ENCODE data around the gene RRBP1. TPM values are rescaled to one million over a fixed set of nuclear protein-coding genes. Genes with fewer than 3 reads are reported as not detected.

RRBP1 gene
- total RNA-seq, 2 donors from 2014 or later, result 113 to 134 TPM

DNA sequence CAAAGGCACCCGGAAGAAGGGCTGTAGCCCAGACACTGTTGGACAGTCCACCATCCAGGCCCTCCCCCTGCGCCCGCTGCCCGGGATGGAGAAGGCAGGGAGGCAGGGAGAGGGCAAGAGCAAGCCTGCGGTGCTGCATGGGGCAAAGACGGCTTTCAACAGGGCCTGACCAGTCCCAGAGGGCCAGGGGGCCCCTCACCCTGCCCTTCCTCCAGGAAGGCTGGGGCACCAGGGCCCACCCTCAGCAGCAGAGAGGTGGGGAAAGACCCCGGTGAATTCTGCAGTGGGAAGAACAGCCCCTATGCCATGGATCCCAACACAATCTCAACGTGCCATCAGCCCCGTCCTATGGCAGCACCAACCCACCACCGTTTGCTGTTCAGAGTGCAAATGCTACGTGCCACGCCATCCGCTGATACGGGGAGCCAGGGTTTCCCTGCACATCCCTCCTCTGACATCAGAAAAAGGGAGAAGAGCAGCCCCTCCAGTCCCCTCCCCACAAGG, 41.1 kb downstream of the RRBP1 start:
- no peak overlapping the region for H3K27ac Mint-ChIP-seq
- DNase-seq (ENCODE audit: low spot score), result no peak
- H3K9me3 Mint-ChIP-seq, result no peaks in the 10 kb centered on the region
- no peak overlapping the region for H3K4me3 Mint-ChIP-seq
- no peaks in the 10 kb centered on the region for H3K27me3 Mint-ChIP-seq
- H3K36me3 Mint-ChIP-seq, result no peaks in the 10 kb centered on the region
- no peak for ATAC-seq
- H3K4me1 Mint-ChIP-seq (ENCODE audit: low read depth in 2 of 2), result peaks cover 0 to 3% of the 10 kb centered on the region in 2 donors

DNA sequence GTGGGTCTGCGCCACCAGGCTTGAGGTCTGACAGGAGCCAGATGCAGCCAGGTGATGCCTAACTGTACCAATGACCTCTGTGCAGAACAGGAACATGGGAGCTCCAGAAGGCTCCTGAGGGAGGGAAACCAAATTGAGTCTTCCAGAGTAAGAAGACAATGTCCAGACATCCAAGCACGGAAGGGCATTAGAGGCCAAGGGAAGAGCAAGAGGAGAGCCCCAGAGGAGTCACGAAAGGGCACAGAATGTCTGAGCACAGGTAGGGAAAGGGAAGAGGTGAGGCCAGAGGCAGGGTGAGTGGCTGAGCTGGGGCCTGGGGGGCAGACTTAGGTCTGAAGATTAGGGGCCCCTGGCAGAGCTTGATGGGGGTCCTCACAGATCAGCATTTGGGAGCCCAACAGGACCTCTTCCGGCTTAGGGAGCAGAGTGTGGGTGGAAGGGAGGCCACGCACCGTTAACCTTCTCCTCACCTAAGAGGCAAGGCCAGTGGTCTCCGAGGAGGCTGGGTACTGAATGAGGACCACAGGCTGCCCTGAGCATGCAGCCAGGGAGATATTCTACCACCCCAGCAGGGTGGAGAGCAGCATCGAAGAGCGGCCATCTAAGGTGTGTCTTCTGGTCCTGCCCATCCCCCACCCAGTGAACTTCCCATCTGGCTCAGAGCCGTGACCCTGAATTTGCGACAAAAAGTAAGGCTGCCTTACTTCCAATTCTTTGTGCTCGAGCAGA, 41.7 kb downstream of the RRBP1 start:
- DNase-seq (ENCODE audit: low spot score) (no peak), ATAC-seq (no peak)
- no peaks in the 10 kb centered on the region for H3K9me3 Mint-ChIP-seq
- H3K36me3 Mint-ChIP-seq, result no peaks in the 10 kb centered on the region
- no peaks in the 10 kb centered on the region for H3K27me3 Mint-ChIP-seq
- H3K27ac Mint-ChIP-seq, result no peak overlapping the region
- peaks cover 0 to 3% of the 10 kb centered on the region in 2 donors for H3K4me1 Mint-ChIP-seq (ENCODE audit: low read depth in 2 of 2)
- no peak overlapping the region for H3K4me3 Mint-ChIP-seq

DNA sequence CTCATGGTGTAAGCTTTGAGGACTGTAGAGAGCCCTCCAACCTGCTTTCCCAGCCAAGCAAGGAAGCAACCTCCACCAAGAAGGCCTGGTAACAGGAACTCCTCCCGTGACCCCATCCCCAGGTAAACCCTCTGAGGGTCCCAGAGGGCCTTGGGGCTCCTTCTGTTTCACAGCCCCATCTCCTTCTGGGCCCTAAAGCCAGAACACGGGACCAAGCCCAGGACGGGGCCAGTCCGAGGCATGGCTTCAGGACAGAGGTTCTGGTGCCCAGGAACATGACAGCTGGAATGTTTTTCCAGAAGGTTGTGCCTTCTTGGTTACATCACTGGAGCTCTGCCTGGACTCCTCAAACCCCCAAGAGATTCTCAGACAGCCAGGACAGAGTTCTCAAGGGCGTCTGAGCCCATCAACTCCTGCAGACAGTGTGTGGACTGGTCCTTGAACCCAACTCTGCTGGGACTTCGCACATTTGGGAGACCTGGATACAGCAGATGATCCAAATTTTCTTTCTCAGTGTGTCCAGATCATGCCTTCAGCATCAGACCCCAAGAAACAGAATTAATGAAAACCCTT, 43.1 kb downstream of the RRBP1 start:
- no peaks in the 10 kb centered on the region for H3K9me3 Mint-ChIP-seq
- DNase-seq (ENCODE audit: low spot score) (no peak), ATAC-seq (no peak)
- no peak overlapping the region for H3K27ac Mint-ChIP-seq
- peaks cover 0 to 3% of the 10 kb centered on the region in 2 donors for H3K4me1 Mint-ChIP-seq (ENCODE audit: low read depth in 2 of 2)
- H3K36me3 Mint-ChIP-seq, result no peaks in the 10 kb centered on the region
- no peak overlapping the region for H3K4me3 Mint-ChIP-seq
- no peaks in the 10 kb centered on the region for H3K27me3 Mint-ChIP-seq

DNA sequence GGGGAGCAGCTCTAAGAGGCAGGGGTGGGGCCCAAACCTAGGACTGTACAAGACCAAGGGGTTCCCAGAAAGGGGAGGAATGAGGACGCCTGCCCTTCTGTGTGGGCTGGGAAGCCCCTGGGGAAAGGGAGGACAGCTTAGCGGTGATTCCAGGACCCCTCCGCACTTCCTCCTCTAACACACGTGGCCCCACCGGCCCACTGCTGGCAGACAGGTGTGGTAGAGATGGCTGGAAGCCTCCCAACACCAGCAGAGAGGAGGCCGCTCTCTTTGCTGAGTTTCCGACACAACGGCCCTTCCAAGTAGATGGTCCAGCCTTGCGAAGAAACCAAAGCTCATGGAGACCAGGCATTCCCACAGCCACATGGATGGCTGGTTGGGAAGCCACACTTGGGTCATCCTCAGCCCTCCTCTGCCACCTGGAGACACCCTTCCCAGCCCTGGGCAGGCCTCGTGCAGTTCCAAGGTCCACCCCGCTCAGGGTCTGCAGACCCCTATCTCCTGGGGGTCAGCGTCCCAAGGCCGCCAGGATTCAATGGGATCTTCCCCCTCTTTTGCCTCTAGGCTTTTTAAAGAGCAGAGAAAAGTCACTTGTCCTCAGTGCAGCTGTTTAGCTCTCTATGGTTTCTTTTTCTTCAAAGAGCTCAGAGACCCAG, 43.9 kb downstream of the RRBP1 start:
- no peak for DNase-seq (ENCODE audit: low spot score)
- no peak overlapping the region for H3K27ac Mint-ChIP-seq
- H3K4me1 Mint-ChIP-seq (ENCODE audit: low read depth in 2 of 2), result peaks cover 0 to 5% of the 10 kb centered on the region in 2 donors
- no peaks in the 10 kb centered on the region for H3K36me3 Mint-ChIP-seq
- H3K9me3 Mint-ChIP-seq, result no peaks in the 10 kb centered on the region
- no peak for ATAC-seq
- no peaks in the 10 kb centered on the region for H3K27me3 Mint-ChIP-seq
- no peak overlapping the region for H3K4me3 Mint-ChIP-seq

DNA sequence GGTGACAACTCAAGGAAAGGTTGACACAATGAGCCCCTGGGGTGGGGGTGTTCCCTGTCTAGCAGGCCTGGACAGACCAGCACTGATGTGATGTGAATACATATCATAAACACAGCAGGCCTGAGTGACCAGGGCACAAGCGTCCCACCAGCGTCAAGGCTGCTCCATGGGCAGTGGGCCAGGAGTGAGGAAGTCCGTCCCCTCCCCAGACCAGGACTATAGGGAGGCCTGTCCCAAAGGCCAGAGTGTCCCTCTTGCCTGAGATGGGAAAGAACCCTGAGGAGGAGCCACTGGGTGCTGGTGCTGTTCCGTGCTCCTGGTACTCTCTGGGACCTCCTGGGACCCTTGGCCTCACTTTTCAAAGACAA, 44.6 kb downstream of the RRBP1 start:
- H3K36me3 Mint-ChIP-seq, result no peaks in the 10 kb centered on the region
- no peaks in the 10 kb centered on the region for H3K27me3 Mint-ChIP-seq
- H3K4me1 Mint-ChIP-seq (ENCODE audit: low read depth in 2 of 2), result peaks cover 0 to 5% of the 10 kb centered on the region in 2 donors
- no peaks in the 10 kb centered on the region for H3K9me3 Mint-ChIP-seq
- no peak overlapping the region for H3K27ac Mint-ChIP-seq
- DNase-seq (ENCODE audit: low spot score), result no peak
- ATAC-seq, result no peak
- H3K4me3 Mint-ChIP-seq, result no peak overlapping the region

DNA sequence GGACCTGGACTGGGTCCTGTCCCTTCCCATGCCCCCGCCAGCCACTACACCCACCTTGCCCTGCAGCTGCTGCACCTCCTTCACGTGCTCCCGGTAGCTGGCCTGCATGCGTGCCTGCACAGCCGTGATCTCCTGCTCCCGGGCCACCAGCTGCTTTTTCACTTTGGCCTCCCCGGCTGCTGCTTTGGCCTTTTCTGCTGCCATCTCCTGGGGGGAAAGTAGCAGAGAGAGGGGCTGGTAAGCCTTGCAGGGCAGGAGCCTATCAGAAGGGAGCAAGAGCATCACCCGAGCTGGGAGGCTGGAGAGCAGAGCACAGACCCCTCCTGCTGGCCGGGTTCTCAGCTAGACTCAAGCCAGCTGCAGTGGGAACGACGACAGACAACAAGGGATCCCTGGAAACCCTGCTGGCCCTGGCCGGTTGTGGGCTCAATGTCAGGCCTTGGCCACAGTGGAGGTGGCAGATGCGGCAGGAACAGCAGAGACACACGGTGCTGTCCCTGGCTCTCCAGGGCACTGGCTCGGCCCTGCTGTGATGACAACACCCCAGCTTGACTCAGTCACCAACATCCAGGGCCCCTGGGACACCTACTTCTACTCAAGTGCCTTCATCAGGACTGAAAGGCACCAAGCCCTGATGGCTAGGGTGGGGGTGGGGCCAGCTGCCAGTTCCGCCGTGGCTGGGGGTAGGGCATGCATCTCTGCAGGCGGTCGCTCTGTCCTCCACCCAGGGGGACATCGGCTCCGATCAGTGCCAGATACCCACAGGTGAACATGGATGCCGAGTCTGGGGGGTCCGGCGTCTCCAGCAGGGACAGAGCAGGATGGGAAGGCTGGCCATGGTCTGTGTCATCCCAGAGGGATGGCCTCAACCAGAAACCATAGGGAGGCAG, 45.3 kb downstream of the RRBP1 start:
- no peak overlapping the region for H3K4me3 Mint-ChIP-seq
- ATAC-seq (no peak), DNase-seq (ENCODE audit: low spot score) (no peak)
- H3K27ac Mint-ChIP-seq, result no peak overlapping the region
- H3K27me3 Mint-ChIP-seq, result no peaks in the 10 kb centered on the region
- no peaks in the 10 kb centered on the region for H3K9me3 Mint-ChIP-seq
- H3K4me1 Mint-ChIP-seq (ENCODE audit: low read depth in 2 of 2), result peaks cover 0 to 5% of the 10 kb centered on the region in 2 donors
- no peaks in the 10 kb centered on the region for H3K36me3 Mint-ChIP-seq

DNA sequence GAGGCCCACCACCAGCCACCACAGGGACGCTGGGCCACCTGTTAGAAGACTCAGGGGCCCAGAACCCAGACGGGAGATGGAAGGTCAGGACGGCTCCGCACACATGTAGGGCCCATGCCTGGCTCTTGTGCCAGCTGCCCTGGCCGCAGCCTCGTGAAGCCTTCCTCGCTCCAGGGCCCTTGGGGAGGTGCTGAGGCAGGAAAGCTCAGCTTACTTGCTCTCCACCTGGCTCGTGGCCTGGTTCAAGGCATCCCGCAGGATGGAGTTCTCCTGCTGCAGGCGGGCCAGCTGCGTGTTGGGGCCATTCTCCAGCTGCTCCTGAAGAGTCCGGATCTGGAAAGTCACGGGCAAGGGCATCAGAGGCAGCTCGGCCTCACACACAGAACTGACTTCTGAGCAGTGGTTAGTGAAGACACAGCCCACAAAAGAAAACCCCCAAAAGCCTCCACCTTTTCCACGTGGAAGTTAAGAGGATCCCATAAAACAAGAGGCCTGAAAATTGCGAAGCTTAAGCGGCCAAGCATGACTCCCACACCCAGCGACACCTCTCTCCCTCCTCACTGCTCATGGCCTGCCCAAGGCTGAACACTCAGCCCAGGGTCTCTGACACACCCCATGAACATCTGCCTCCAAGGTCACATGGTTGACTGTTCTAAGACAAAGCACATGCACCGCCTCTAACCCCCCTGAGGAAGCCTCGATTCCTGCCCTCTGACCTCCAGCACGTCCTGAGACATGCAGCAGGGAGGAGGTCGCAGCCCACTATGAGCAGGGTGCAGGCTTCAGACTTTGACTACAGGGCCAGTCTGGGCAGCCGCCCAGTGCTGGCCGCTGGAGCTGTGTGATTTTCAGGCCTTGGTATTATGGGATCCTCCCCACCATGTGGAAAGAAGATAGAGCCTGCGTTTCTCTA, 46.5 kb downstream of the RRBP1 start:
- Mint-ChIP-seq H3K27ac (no peak overlapping the region), H3K36me3 (no peaks in the 10 kb centered on the region), H3K4me1 (ENCODE audit: low read depth in 2 of 2) (peaks cover 0 to 5% of the 10 kb centered on the region in 2 donors), H3K9me3 (no peaks in the 10 kb centered on the region), H3K4me3 (no peak overlapping the region), H3K27me3 (no peaks in the 10 kb centered on the region)
- ATAC-seq (no peak), DNase-seq (ENCODE audit: low spot score) (no peak)

DNA sequence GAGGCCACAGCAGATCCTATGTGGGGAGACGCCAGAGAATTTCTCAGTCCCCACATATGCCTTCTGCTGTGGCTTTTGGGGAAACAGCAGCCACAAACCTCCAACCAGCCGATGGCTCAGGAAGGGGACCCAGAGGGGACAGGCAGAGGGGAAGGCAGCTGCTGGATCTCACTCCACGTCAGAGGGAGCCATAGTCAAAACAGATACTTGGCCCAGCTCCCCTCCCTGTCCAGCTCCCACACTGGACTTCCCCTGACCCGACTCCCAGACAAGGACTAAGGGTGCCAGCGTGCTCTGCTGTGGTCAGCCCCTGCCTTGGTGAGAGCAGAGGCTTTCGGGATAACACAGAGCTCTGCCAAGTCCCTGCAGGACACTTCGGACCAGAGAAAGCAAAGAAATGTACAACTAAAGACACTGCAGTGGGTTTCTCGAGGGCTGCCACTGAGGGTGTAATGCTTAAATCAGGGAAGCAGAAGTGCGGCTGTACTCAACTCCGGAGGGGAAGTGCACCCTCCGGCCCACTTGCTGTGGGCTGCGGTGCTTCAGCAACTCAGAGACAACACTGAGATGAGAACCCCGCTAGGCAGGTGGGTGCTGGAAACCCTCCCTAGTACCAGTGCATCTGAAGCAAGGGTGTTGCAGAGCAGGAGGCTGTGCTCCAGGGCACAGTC, 47.2 kb downstream of the RRBP1 start:
- H3K27ac Mint-ChIP-seq, result no peak overlapping the region
- no peaks in the 10 kb centered on the region for H3K27me3 Mint-ChIP-seq
- H3K4me3 Mint-ChIP-seq, result no peak overlapping the region
- no peaks in the 10 kb centered on the region for H3K9me3 Mint-ChIP-seq
- no peak for DNase-seq (ENCODE audit: low spot score)
- H3K4me1 Mint-ChIP-seq (ENCODE audit: low read depth in 2 of 2), result peaks cover 0 to 6% of the 10 kb centered on the region in 2 donors
- no peak for ATAC-seq
- peaks cover 4% of the 10 kb centered on the region for H3K36me3 Mint-ChIP-seq

DNA sequence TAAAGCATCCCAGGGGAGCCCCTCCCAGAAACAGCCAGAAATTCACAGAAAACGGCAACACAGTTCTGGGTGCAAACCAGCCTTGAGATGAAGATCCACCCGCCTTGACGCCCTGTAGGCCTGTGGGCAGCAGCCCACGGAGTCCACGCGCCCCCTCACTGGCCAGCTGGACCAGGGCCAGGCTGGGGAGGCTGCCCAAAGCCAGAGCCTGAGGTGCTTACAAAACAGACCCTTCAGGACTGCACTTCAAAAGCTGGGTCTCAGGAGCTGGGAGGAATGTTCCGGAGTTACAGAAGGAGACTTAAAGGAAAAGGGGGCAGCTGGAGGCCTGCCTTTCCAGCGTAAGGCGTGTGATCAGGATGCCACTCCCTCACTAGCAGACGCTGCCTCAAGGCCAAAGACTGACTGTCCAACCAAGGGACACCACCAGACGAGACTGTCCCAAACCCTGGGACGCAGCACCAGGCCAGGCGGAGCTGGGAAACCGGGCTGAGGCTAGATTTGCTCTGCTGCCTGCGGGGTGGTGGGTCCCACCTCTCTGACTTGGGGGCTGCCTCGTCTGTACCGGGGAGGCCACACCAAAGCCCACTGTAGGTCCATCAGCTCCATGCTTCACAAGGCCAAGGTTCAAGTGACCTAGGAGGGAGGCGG, 48.1 kb downstream of the RRBP1 start:
- Mint-ChIP-seq H3K9me3 (no peaks in the 10 kb centered on the region), H3K27ac (no peak overlapping the region)

DNA sequence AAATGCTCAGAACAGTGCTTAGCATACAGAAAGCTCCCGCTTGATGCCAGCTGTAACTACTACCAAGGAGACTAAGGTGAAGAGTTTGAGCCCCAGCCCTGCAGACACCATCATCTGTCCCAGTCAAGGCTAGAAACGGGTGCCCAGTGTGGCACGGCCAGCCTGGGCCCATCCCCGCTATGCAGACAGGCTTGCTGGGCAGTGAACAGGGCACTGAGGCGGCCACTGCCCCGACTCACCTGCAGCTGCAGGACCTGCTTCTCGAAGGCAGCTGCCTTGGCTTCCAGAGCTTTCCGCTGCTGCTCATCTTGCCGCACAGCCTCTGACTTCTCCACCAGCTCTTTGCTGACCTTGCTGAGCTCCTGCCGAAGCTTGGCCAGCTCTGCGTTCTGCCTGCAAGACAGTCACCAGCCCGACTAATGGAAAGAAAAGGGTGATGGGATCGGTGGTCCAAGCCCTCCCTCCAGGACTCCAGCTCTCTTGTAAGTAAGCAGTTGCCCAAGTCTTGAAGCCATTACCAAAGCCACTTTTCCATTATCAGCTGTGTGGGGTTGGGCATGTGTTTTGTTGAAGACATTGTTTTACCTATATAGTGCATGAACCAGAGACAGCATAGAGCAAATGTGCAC, 48.7 kb downstream of the RRBP1 start:
- no peak overlapping the region for H3K4me3 Mint-ChIP-seq
- ATAC-seq (no peak), DNase-seq (ENCODE audit: low spot score) (no peak)
- H3K27ac Mint-ChIP-seq, result no peak overlapping the region
- H3K36me3 Mint-ChIP-seq, result peaks cover 4% of the 10 kb centered on the region
- H3K4me1 Mint-ChIP-seq (ENCODE audit: low read depth in 2 of 2), result peaks cover 0 to 10% of the 10 kb centered on the region in 2 donors
- H3K9me3 Mint-ChIP-seq, result no peaks in the 10 kb centered on the region
- no peaks in the 10 kb centered on the region for H3K27me3 Mint-ChIP-seq

More for the DNA sequence above, 48.1 kb downstream of the RRBP1 start:
- Mint-ChIP-seq H3K27me3 (no peaks in the 10 kb centered on the region), H3K36me3 (peaks cover 4% of the 10 kb centered on the region), H3K4me1 (ENCODE audit: low read depth in 2 of 2) (peaks cover 0 to 6% of the 10 kb centered on the region in 2 donors), H3K4me3 (no peak overlapping the region)
- ATAC-seq, result no peak
- DNase-seq (ENCODE audit: low spot score), result no peak

DNA sequence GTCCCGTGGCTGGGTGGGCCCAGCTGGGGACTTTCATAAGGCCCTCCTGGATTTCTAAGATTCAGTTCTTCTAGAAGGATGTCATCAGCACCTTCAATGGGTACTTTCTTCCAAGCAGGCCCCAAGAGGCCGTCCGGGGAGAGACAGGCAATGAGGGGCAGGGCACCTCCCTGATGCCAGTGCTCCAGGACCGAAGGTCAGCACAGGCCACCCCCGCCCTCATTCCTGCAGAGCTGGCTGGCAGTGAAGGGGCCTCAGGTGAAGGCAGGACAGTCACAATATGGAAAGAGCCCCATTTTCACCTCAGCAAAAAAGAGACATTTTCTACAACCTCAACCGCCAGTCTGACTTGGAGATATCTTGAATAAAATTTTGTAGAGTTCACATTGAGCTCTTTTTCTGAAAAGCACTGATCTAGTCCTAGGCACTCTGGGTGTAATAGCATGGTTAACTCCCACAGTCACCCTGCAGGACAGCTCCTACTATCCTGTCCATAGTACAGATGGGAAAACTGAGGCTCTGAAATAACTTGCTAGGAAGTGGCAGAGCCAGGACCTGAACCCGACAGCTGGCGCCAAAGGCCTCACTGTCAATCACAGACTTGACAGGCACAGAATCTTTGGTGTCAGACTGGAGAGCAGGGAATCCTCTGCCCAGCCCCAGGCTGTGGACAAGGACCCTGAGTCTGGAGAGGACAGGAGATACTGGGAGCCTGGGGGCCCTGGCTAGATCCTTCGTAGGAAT, 50.3 kb downstream of the RRBP1 start:
- no peaks in the 10 kb centered on the region for H3K9me3 Mint-ChIP-seq
- peaks cover 0 to 13% of the 10 kb centered on the region in 2 donors for H3K4me1 Mint-ChIP-seq (ENCODE audit: low read depth in 2 of 2)
- H3K36me3 Mint-ChIP-seq, result peaks cover 4% of the 10 kb centered on the region
- peak overlapping the region in 1 of 2 donors; percentile 35 for H3K27ac Mint-ChIP-seq
- DNase-seq (ENCODE audit: low spot score), result no peak
- H3K4me3 Mint-ChIP-seq, result no peak overlapping the region
- ATAC-seq, result no peak
- H3K27me3 Mint-ChIP-seq, result no peaks in the 10 kb centered on the region
